Measurements from ENCODE around the gene CXXC1. TPM values are rescaled to one million over a fixed set of nuclear protein-coding genes. Genes with fewer than 3 reads are reported as not detected.
A peak's percentile ranks its signal among the peaks of the same experiment; 100 is the strongest.

CXXC1 gene
- total and polyA plus RNA-seq, 2 of the 13 experiments (the other 11 are each of a cell fraction or from before 2014, with no cell fraction given) = 32.9 to 39.0 TPM

DNA sequence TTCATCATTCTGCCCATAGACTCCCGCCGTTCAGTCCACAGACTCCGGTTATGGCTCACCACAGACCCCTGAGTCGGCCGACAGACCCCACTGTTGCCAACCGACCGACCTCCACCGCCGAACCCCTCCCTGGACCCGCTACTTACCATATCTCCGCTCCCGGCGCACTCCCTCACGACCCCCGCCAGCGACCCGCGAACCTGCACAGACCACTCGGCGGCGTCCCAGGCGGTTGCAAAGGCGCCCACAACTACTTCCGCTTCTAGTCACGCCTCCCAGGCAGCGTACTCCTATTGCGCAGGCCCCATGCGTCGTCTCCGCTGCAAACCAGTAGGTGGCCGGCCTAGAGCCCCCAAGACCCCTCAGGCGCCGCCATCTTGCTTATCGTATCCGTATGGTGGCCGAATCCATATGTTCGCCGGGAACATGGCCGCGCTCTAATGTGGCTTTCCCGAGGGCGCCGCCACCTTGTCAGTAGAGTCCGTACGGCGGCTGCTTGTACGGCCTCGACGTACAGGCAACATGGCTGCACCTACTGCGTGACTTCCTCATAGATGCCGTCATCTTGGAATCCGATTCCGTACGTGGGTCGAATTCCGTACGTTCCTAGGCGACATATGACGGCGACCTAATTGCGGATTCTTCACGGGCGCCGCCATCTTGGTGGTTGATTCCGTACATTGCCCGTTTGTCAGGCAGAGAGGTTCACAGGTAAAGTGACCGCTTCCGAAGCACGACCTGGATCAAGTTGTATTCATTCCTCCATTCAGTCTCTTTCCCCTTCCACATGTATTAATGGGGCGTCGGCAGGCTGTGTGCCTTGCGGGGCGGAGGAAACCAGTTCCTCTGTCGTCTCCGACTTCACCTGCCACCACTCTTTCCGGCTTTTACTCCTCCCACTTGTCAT is at the start of gene CXXC1 (continued):
- TF ChIP-seq, protein P1, sequence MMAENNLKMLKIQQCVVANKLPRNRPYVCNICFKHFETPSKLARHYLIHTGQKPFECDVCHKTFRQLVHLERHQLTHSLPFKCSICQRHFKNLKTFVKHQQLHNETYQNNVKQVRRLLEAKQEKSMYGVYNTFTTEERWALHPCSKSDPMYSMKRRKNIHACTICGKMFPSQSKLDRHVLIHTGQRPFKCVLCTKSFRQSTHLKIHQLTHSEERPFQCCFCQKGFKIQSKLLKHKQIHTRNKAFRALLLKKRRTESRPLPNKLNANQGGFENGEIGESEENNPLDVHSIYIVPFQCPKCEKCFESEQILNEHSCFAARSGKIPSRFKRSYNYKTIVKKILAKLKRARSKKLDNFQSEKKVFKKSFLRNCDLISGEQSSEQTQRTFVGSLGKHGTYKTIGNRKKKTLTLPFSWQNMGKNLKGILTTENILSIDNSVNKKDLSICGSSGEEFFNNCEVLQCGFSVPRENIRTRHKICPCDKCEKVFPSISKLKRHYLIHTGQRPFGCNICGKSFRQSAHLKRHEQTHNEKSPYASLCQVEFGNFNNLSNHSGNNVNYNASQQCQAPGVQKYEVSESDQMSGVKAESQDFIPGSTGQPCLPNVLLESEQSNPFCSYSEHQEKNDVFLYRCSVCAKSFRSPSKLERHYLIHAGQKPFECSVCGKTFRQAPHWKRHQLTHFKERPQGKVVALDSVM (CRISPR knock-in tag; IDR thresholded peaks at IDR 0.05) = peak; percentile 17; the same call in 1 of the 2 replicates
- TF ChIP-seq NFE2 (CRISPR knock-in tag; IDR thresholded peaks at IDR 0.05) = no peak
- TF ChIP-seq, protein P2, sequence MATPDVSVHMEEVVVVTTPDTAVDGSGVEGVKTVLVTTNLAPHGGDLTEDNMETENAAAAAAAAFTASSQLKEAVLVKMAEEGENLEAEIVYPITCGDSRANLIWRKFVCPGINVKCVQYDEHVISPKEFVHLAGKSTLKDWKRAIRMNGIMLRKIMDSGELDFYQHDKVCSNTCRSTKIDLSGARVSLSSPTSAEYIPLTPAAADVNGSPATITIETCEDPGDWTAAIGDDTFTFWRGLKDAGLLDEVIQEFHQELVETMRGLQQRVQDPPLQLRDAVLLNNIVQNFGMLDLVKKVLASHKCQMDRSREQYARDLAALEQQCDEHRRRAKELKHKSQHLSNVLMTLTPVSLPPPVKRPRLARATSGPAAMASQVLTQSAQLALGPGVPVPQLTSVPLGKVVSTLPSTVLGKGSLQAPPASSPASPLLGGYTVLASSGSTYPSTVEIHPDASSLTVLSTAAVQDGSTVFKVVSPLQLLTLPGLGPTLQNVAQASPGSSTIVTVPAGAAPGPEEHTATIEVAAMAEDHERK (CRISPR knock-in tag; IDR thresholded peaks at IDR 0.05; ENCODE audit: low read depth) = peak; percentile 91
- no peak for TF ChIP-seq KAT2B (IDR thresholded peaks at IDR 0.05; ENCODE audit: borderline replicate concordance, low read depth, low read length)
- no peak for TF ChIP-seq ZNF326 (CRISPR knock-in tag; IDR thresholded peaks at IDR 0.05; ENCODE audit: borderline replicate concordance)
- TF ChIP-seq, protein P3, sequence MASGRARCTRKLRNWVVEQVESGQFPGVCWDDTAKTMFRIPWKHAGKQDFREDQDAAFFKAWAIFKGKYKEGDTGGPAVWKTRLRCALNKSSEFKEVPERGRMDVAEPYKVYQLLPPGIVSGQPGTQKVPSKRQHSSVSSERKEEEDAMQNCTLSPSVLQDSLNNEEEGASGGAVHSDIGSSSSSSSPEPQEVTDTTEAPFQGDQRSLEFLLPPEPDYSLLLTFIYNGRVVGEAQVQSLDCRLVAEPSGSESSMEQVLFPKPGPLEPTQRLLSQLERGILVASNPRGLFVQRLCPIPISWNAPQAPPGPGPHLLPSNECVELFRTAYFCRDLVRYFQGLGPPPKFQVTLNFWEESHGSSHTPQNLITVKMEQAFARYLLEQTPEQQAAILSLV (CRISPR knock-in tag; IDR thresholded peaks at IDR 0.05; ENCODE audit: borderline replicate concordance) = no peak
- no peak for TF ChIP-seq RARG (CRISPR knock-in tag; IDR thresholded peaks at IDR 0.05; ENCODE audit: low read depth)
- no peak for TF ChIP-seq ZFP36L1 (CRISPR knock-in tag; IDR thresholded peaks at IDR 0.05)
- TF ChIP-seq BRD4 (CRISPR knock-in tag; IDR thresholded peaks at IDR 0.05) = peak; percentile 45; the same call in 1 of the 2 replicates
- no peak for TF ChIP-seq KAT7 (CRISPR knock-in tag; IDR thresholded peaks at IDR 0.05; ENCODE audit: borderline replicate concordance)
- no peak for TF ChIP-seq HNRNPL (IDR thresholded peaks at IDR 0.05; ENCODE audit: low read depth, low read length)
- no peak for TF ChIP-seq FOXM1 (CRISPR knock-in tag; IDR thresholded peaks at IDR 0.05)
- TF ChIP-seq ZNF224 (CRISPR knock-in tag; IDR thresholded peaks at IDR 0.05) = 0 out of 2 replicates have a peak, but pooled peaks have one; percentile 63
- TF ChIP-seq ZKSCAN1 (IDR thresholded peaks at IDR 0.05; ENCODE audit: low read length) = peak; percentile 93
- TF ChIP-seq RAD51 (IDR thresholded peaks at IDR 0.05; ENCODE audit: borderline replicate concordance) = no peak
- peak; percentile 78; the same call in 1 of the 2 replicates for TF ChIP-seq ATF7-NPFF (CRISPR knock-in tag; IDR thresholded peaks at IDR 0.05; ENCODE audit: low read depth)
- TF ChIP-seq ARID2 (CRISPR knock-in tag; IDR thresholded peaks at IDR 0.05; ENCODE audit: borderline replicate concordance) = no peak
- peak; percentile 23; the same call in 1 of the 2 replicates for TF ChIP-seq MEF2D (CRISPR knock-in tag; IDR thresholded peaks at IDR 0.05)
- TF ChIP-seq ZNF850 (CRISPR knock-in tag; conservative IDR thresholded peaks at IDR 0.05) = no peak
- no peak for TF ChIP-seq ZSCAN31 (CRISPR knock-in tag; IDR thresholded peaks at IDR 0.05; ENCODE audit: low read depth)
- no peak for TF ChIP-seq GFI1 (CRISPR knock-in tag; IDR thresholded peaks at IDR 0.05; ENCODE audit: borderline replicate concordance)
- TF ChIP-seq HDAC1 (CRISPR knock-in tag; IDR thresholded peaks at IDR 0.05) = peak; percentile 86
- no peak for TF ChIP-seq ZNF367 (CRISPR knock-in tag; IDR thresholded peaks at IDR 0.05; ENCODE audit: borderline replicate concordance)
- TF ChIP-seq HOXD1 (CRISPR knock-in tag; IDR thresholded peaks at IDR 0.05) = peak; percentile 58; the same call in 1 of the 2 replicates
- TF ChIP-seq ZBTB8A (CRISPR knock-in tag; IDR thresholded peaks at IDR 0.05; ENCODE audit: borderline replicate concordance, low read depth) = no peak
- 0 out of 2 replicates have a peak, but pooled peaks have one; percentile 41 for TF ChIP-seq SP5 (CRISPR knock-in tag; IDR thresholded peaks at IDR 0.05; ENCODE audit: borderline replicate concordance, low read depth)
- no peak for TF ChIP-seq ZNF10 (CRISPR knock-in tag; IDR thresholded peaks at IDR 0.05; ENCODE audit: borderline replicate concordance, low read depth)
